HepG2 (cell line): Measurements from ENCODE around the gene OTX1. TPM values are rescaled to one million over a fixed set of nuclear protein-coding genes. Genes with fewer than 3 reads are reported as not detected.

Experiments
- ATAC-seq: fragments of 200-7000 bp; cut with Tn5 transposase; 3 replicates; pipeline ENCODE4 v1.9.1; 2020; ENCODE audit warnings: mild to moderate bottlenecking, moderate library complexity
- BruUV-seq: library from RNA; stranded (reverse); fragments of 400-500 nt; replicated peaks from 2 replicates; lab custom pipeline; 2021; lab: Mats Ljungman, UMichigan
- CTCF ChIA-PET: fragments of 300-600 bp; formaldehyde crosslinking; extraction: SDS; loops from one replicate; lab custom pipeline; 2021; ENCODE audit warnings: low total read pairs, inconsistent platforms, low intra/inter-chr PET ratio; lab: Yijun Ruan, JAX
- POLR2A ChIA-PET: fragments of 350-600 bp; sonication (Branson Sonifier 250); formaldehyde crosslinking; loops from one replicate; lab custom pipeline; 2020; ENCODE audit warnings: antibody characterized with exemption, inconsistent platforms; lab: Yijun Ruan, JAX
- DNase-seq: peaks from one replicate; pipeline ENCODE4 v3.0.0-alpha.2; 2015; ENCODE audit warnings: low spot score
- FAIRE-seq: peaks from 3 replicates; lab custom pipeline; 2011; peaks lifted over from hg19 to GRCh38; lab: Jason Lieb, UNC
- H2AFZ ChIP-seq: one replicate; pipeline ENCODE4 v1.6.1; 2011; ENCODE audit warnings: low read length, inconsistent platforms
- H3K27ac ChIP-seq: fragments of 300-600 bp; 3 replicates; pipeline ENCODE4 v1.8.0; 2011; ENCODE audit warnings: mixed run types, mild to moderate bottlenecking, mixed read lengths, low read length, inconsistent platforms; ENCODE audit not compliant: insufficient read depth; ENCODE audit errors: extremely low read length
- H3K27me3 ChIP-seq, 2 experiments: fragments of 200-600 bp in 1 of 2; 2 replicates in 1 of 2; 3 replicates in 1 of 2; pipeline versions ENCODE4 v1.6.0 to v1.8.0; 2011; ENCODE audit warnings: low read length in 2 of 2, mild to moderate bottlenecking in 2 of 2, moderate library complexity in 2 of 2, inconsistent platforms in 1 of 2; ENCODE audit not compliant: insufficient read depth in 2 of 2, control insufficient read depth in 1 of 2
- H3K36me3 ChIP-seq, 2 experiments: fragments of 200-600 bp in 1 of 2; replicated peaks in 1 of 2; 2 replicates in 1 of 2; 3 replicates in 1 of 2; pipeline versions ENCODE4 v1.5.1 to v1.8.0; 2011; ENCODE audit warnings: low read length in 2 of 2, inconsistent platforms in 1 of 2; ENCODE audit not compliant: insufficient read depth in 2 of 2, control insufficient read depth in 1 of 2
- H3K4me1 ChIP-seq: 2 replicates; pipeline ENCODE4 v1.5.1; 2012; ENCODE audit warnings: low read length, inconsistent platforms; ENCODE audit not compliant: insufficient read depth
- H3K4me2 ChIP-seq: 2 replicates; pipeline ENCODE4 v1.6.0; 2011; ENCODE audit warnings: low read depth, low read length, inconsistent platforms
- H3K4me3 ChIP-seq, 3 experiments: fragments of 200-600 bp in 1 of 3; sonication (generic), shearing (Covaris generic) in 1 of 3; replicated peaks in 1 of 3; 2 replicates each; pipeline ENCODE4 v1.5.1; 2011 to 2016; ENCODE audit warnings: low read length in 3 of 3, inconsistent platforms in 2 of 3, low read depth in 2 of 3, mild to moderate bottlenecking in 2 of 3, control low read depth in 1 of 3, mixed read lengths in 1 of 3; ENCODE audit not compliant: insufficient read depth in 1 of 3
- H3K79me2 ChIP-seq: one replicate; pipeline ENCODE4 v1.6.1; 2011; ENCODE audit warnings: low read length, inconsistent platforms; ENCODE audit not compliant: insufficient read depth
- H3K9ac ChIP-seq: 2 replicates; pipeline ENCODE4 v1.6.0; 2011; ENCODE audit warnings: mild to moderate bottlenecking, low read depth, low read length, inconsistent platforms; ENCODE audit not compliant: insufficient read depth
- H3K9me3 ChIP-seq: 2 replicates; pipeline ENCODE4 v1.5.1; 2012; ENCODE audit warnings: mild to moderate bottlenecking, low read length
- H4K20me1 ChIP-seq: 2 replicates; pipeline ENCODE4 v1.6.0; 2011; ENCODE audit warnings: inconsistent platforms, mild to moderate bottlenecking, low read length, moderate library complexity; ENCODE audit not compliant: insufficient read depth
- ATF4 ChIP-seq, 2 experiments: fragments of 450-650 bp in 1 of 2; sonication (generic) in 1 of 2; formaldehyde crosslinking; IDR thresholded peaks; 2 replicates each; pipeline versions ENCODE4 v1.5.0 to v1.8.0; 2020 to 2022; ENCODE audit warnings: mild to moderate bottlenecking in 1 of 2, missing genetic modification reagents in 1 of 2
- ATF6 ChIP-seq: sonication (generic); formaldehyde crosslinking; conservative IDR thresholded peaks from 2 replicates; pipeline ENCODE4 v1.4.0; 2020; ENCODE audit warnings: missing genetic modification reagents
- CEBPG ChIP-seq: IDR thresholded peaks from 2 replicates; pipeline ENCODE4 v1.6.1; 2016
- ZNF570 ChIP-seq: sonication (generic); formaldehyde crosslinking; IDR thresholded peaks from 2 replicates; pipeline ENCODE4 v1.4.0; 2020; ENCODE audit warnings: mild to moderate bottlenecking, missing genetic modification reagents, borderline replicate concordance
- ZXDC ChIP-seq: sonication (generic); formaldehyde crosslinking; IDR thresholded peaks from 2 replicates; pipeline ENCODE4 v1.5.0; 2020; ENCODE audit warnings: mild to moderate bottlenecking, missing genetic modification reagents
- WGBS: methylation state at CpG from one replicate; pipeline ENCODE4 v1.1.6; 2017; ENCODE audit warnings: low lambda C conversion rate; 5-methylcytosine and 5-hydroxymethylcytosine counted together
- in situ Hi-C: cut with HindIII; loops from 2 replicates; pipeline ENCODE4 v1.10.0; 2017; ENCODE audit warnings: low pct_unique_long_range_greater_than_20kb; ENCODE audit not compliant: extremely low pct_ligation_motif_present
- intact Hi-C: fragments of 100-400 bp; cut with micrococcal nuclease; formaldehyde crosslinking; loops from one replicate; pipeline ENCODE4 v1.10.0; 2022; ENCODE audit not compliant: unreplicated experiment
- polyA plus RNA-seq, 8 experiments: library from polyadenylated mRNA; depleted of rRNA in 3 of 8; stranded (reverse) in 7 of 8; unstranded in 1 of 8; fragments of >200 nt; fragmentation: Illumina TruSeq in 4 of 8; extraction: Trizol in 4 of 8; gene quantifications; 2 replicates each; pipeline versions ENCODE4 v1.2.1 to v1.2.3, GENCODE V29; 2011 to 2016; ENCODE audit warnings: low read depth in 4 of 8, missing spikeins in 1 of 8, mixed read lengths in 1 of 8; ENCODE audit not compliant: insufficient read depth in 1 of 8
- total RNA-seq, 5 experiments: library from RNA; depleted of rRNA; stranded (reverse); fragments of >200 nt; fragmentation: Illumina TruSeq; extraction: Trizol; gene quantifications; 2 replicates each; pipeline ENCODE4 v1.2.3, GENCODE V29; 2016; ENCODE audit warnings: low read depth in 1 of 5

OTX1 gene
- total and polyA plus RNA-seq, 2 of the 13 experiments (the other 11 are each of a cell fraction or from before 2014, with no cell fraction given): 1.0 to 5.0 TPM

- no peak for TF ChIP-seq ZXDC (CRISPR knock-in tag)
- TF ChIP-seq ATF6 (CRISPR knock-in tag): no peak
Observed at GRCh38 chr2:63040586-63040985, 10.0 kb upstream of the OTX1 start (continued).

GRCh38 chr2:63041592-63041991, 9.0 kb upstream of the OTX1 start:
- no peaks in the 10 kb centered on the region for H4K20me1 ChIP-seq
- no peak overlapping the region for H3K4me2 ChIP-seq
- 97% methylated on average over 1 of the region's 1 CpG for WGBS
- DNase-seq (no peak), FAIRE-seq (no peak), ATAC-seq (no peak)
- no peak overlapping the region for H3K27ac ChIP-seq
- peaks cover 12 to 51% of the 10 kb centered on the region in 2 experiments; a peak in 4 of 5 replicates for H3K36me3 ChIP-seq
- ChIA-PET CTCF (no interaction called here), POLR2A (interaction anchor here (1.4 kb wide), 1 partner anchor 9 kb away, joined by 5 read pairs; no protein-coding TSS in a partner anchor)
- in situ Hi-C loops (no loop called here), intact Hi-C loops (no loop called here)
- H3K9ac ChIP-seq: no peak overlapping the region
- H3K4me3 ChIP-seq: no peak overlapping the region
- no peaks in the 10 kb centered on the region for H3K4me1 ChIP-seq
- no TSS peak for BruUV-seq
- no peaks in the 10 kb centered on the region for H3K27me3 ChIP-seq
- H3K9me3 ChIP-seq: no peaks in the 10 kb centered on the region
- TF ChIP-seq ATF4 (CRISPR knock-in tag; IDR thresholded peaks at IDR 0.05) (peak in 1 of 2 experiments; percentile 85; a peak in 2 of 4 replicates), CEBPG (0 out of 2 replicates have a peak, but pooled peaks have one; percentile 30), ZNF570 (CRISPR knock-in tag) (no peak)
- H2AFZ ChIP-seq: no peak overlapping the region
- no peaks in the 10 kb centered on the region for H3K79me2 ChIP-seq
